Measurements from ENCODE around the gene SHISA9.

GRCh38 chr16:12901597-12902461 is at the start of gene SHISA9:
- no peak for TF ChIP-seq EGR1 (IDR thresholded peaks at IDR 0.05; ENCODE audit: low read depth)
- TF ChIP-seq POLR2AphosphoS5 (IDR thresholded peaks at IDR 0.05; ENCODE audit: low read depth, low read length): no peak
- TF ChIP-seq POLR2A (IDR thresholded peaks at IDR 0.05; ENCODE audit: borderline replicate concordance, extremely low read depth, insufficient read depth, insufficient read length): no peak
- TF ChIP-seq EZH2 (IDR thresholded peaks at IDR 0.05): no peak
- TF ChIP-seq REST (IDR thresholded peaks at IDR 0.05; ENCODE audit: low read depth): no peak
- TF ChIP-seq CTCF (IDR thresholded peaks at IDR 0.05 in 2 of 3, conservative IDR thresholded peaks at IDR 0.05 in 1 of 3; ENCODE audit: borderline replicate concordance in 1 of 3, insufficient read depth in 1 of 3, low read depth in 2 of 3, low read length in 2 of 3): no peak
- TF ChIP-seq ELF1 (IDR thresholded peaks at IDR 0.05; ENCODE audit: borderline replicate concordance, low read depth): no peak
- no peak for TF ChIP-seq YY1 (IDR thresholded peaks at IDR 0.05; ENCODE audit: extremely low read depth, insufficient replicate concordance, low read depth, low read length)
- no peak for TF ChIP-seq SRF (IDR thresholded peaks at IDR 0.05; ENCODE audit: low read depth)
- TF ChIP-seq, protein P1, sequence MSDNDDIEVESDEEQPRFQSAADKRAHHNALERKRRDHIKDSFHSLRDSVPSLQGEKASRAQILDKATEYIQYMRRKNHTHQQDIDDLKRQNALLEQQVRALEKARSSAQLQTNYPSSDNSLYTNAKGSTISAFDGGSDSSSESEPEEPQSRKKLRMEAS (IDR thresholded peaks at IDR 0.05): no peak
- no peak for TF ChIP-seq ZNF274 (IDR thresholded peaks at IDR 0.05; ENCODE audit: low read depth, low read length)
